Spinal cord (tissue), 10 donors: ENCODE measurements around the gene HSPA4. TPM values are rescaled to one million over a fixed set of nuclear protein-coding genes. Genes with fewer than 3 reads are reported as not detected.
A peak's percentile ranks its signal among the peaks of the same experiment; 100 is the strongest.

Experiments
- DNase-seq, 6 donors: peaks; one replicate each; pipeline versions ENCODE4 v3.0.0 to v3.0.0-alpha.2; 2013 to 2015; ENCODE audit warnings: low spot score in 6 of 6, low read depth in 4 of 6
- H3K27ac ChIP-seq: one replicate; pipeline ENCODE4 v1.5.1; 2013; ENCODE audit warnings: low read depth, low read length, control low read depth
- H3K27me3 ChIP-seq: one replicate; pipeline ENCODE4 v1.6.1; 2013; ENCODE audit warnings: low read length; ENCODE audit not compliant: control insufficient read depth, insufficient read depth
- H3K36me3 ChIP-seq: one replicate; pipeline ENCODE4 v1.6.1; 2013; ENCODE audit warnings: low read length; ENCODE audit not compliant: control insufficient read depth, insufficient read depth
- H3K4me1 ChIP-seq: one replicate; pipeline ENCODE4 v1.6.1; 2013; ENCODE audit warnings: low read length; ENCODE audit not compliant: control insufficient read depth, insufficient read depth
- H3K4me3 ChIP-seq: one replicate; pipeline ENCODE4 v1.5.1; 2013; ENCODE audit warnings: low read depth, low read length, control low read depth
- H3K9me3 ChIP-seq: one replicate; pipeline ENCODE4 v1.6.1; 2013; ENCODE audit warnings: low read length; ENCODE audit not compliant: control insufficient read depth, insufficient read depth
- WGBS: methylation state at CpG from one replicate; pipeline ENCODE4 v1.1.5; 2013; ENCODE audit warnings: missing lambda C conversion rate; ENCODE audit not compliant: insufficient coverage; 5-methylcytosine and 5-hydroxymethylcytosine counted together
- polyA plus RNA-seq, 2 donors: library from polyadenylated mRNA; unstranded; fragments of 120-200 nt; gene quantifications; one replicate each; pipeline ENCODE4 v1.2.1, GENCODE V29; 2013; ENCODE audit not compliant: insufficient read length in 2 of 2
- total RNA-seq, 2 donors: library from RNA; depleted of rRNA in 1 of 2; stranded (reverse); fragments of 120-200 nt in 1 of 2; fragments of >200 nt in 1 of 2; gene quantifications; one replicate each; pipeline versions ENCODE4 v1.2.3 to v1.2.4, GENCODE V29; 2013 to 2014
- donor health status: healthy.

Gene HSPA4
- total and polyA plus RNA-seq, 4 donors, result 75.8 to 114 (median 87.7) TPM

DNA sequence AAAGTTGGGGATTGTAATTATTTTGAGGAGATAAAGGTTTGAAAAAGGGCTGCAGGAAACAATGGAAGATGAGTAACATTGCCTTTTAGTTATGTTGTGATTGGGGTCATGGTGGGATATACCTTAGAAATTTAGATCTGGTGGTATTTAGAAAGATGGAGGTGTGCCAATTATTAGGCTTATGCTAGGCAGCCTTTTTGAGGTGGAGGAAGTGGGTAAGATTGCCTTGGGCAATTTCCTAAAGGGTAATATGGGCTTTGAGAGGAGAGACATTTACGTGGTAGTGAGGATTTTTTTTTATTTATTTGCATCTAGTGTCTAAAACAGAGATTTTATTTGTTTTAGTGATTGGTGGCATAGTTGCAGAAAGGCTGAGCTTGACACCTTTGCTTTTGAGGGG lies 10.5 kb downstream of the HSPA4 start:
- H3K4me3 ChIP-seq, result no peak overlapping the region
- WGBS, result 67% methylated on average over 1 of the region's 1 CpG
- peaks cover 3% of the 10 kb centered on the region for H3K36me3 ChIP-seq
- no peaks in the 10 kb centered on the region for H3K27me3 ChIP-seq
- DNase-seq, result no peak
- no peaks in the 10 kb centered on the region for H3K9me3 ChIP-seq
- no peak overlapping the region for H3K27ac ChIP-seq
- H3K4me1 ChIP-seq, result no peaks in the 10 kb centered on the region

DNA sequence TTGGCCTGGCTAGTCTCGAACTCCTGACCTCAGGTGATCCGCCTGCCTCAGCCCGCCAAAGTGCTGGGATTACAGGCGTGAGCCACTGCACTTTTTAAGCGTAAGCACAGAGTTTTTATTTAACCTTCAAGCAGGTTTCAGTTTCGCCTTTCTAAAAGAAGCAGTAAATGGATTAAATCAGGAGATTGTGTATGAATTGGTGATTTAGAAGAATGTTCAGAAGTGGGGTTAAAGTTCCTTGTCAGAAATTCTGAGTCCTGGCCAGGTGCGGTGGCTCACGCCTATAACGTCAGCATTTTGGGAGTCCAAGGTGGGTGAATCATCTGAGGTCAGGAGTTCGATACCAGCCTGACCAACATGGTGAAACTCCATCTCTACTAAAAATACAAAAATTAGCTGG lies 12.2 kb downstream of the HSPA4 start:
- WGBS, result 94% methylated on average over 3 of the region's 10 CpGs
- DNase-seq, result no peak
- no peak overlapping the region for H3K4me3 ChIP-seq

DNA sequence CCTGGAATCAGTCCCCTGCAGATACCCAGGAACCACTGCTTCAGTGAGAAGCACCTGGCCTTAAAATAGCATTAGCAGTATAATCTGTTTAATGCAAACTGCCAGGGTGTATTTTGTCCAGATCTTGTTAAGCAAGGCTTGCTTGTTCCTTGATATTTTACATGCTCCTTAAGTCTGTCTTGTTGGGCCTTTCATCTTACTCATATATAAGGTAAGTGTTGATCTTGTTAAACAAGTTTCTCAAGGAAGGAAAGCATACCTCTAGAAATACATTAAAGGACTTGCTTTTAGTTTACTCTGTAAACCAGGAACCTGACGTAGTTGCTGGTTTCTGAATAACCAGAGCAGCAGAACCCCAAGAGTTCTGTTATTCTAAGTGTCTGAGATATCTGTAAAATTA lies 13.7 kb downstream of the HSPA4 start:
- H3K27ac ChIP-seq, result no peak overlapping the region
- no peak overlapping the region for H3K4me3 ChIP-seq
- no peaks in the 10 kb centered on the region for H3K4me1 ChIP-seq
- whole genome bisulfite sequencing, result 86% methylated on average over 1 of the region's 1 CpG
- H3K9me3 ChIP-seq, result no peaks in the 10 kb centered on the region
- peaks cover 20% of the 10 kb centered on the region for H3K36me3 ChIP-seq
- no peaks in the 10 kb centered on the region for H3K27me3 ChIP-seq
- no peak for DNase-seq

More for the DNA sequence above, 12.2 kb downstream of the HSPA4 start:
- H3K36me3 ChIP-seq, result peaks cover 9% of the 10 kb centered on the region
- H3K27me3 ChIP-seq, result no peaks in the 10 kb centered on the region
- no peaks in the 10 kb centered on the region for H3K4me1 ChIP-seq
- no peaks in the 10 kb centered on the region for H3K9me3 ChIP-seq
- H3K27ac ChIP-seq, result no peak overlapping the region

DNA sequence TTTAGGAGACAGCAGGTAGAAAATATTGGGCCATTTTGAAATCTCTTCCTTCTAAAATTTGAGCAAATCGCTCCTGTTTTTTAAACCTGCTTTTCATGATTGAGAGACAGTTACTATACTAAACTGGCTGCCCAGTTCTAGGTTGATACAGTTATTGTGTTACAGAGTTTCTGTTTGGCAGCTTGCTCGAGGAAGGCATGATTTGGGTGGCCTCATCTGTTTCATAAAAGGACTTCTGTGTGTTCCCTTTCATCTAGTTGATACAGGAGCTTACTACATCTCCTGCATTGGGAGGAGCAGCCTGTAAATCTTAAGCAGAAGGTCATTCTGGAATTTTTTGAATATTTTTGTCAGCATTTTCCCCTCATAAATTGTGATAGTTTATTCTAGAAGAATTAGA lies 14.2 kb downstream of the HSPA4 start:
- DNase-seq, result no peak
- WGBS, result no CpG with 5 or more reads among the region's 2 CpGs
- Histone ChIP-seq H3K27me3 (no peaks in the 10 kb centered on the region), H3K27ac (no peak overlapping the region), H3K4me1 (no peaks in the 10 kb centered on the region), H3K9me3 (no peaks in the 10 kb centered on the region), H3K36me3 (peaks cover 25% of the 10 kb centered on the region), H3K4me3 (no peak overlapping the region)

DNA sequence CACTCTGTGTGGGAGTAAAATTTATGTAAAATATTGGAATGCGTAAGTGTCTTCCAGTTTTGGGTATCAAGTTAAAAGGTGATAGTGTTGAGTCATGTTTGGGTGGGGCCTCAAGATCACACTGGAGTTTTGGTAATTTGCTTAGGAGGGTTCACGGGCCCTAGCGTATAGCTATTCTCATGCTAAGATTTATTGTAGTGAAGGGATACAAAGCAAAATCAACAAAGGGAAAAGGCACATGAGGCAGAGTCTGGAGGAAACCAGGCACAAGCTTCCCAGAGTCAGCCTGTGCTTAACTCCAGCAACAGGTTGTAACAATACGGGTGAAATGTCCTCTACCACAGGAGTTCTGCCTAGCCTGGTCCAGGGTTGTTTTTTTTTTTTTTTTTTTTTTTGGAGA lies 20.2 kb downstream of the HSPA4 start:
- 64% methylated on average over 3 of the region's 4 CpGs for WGBS

DNA sequence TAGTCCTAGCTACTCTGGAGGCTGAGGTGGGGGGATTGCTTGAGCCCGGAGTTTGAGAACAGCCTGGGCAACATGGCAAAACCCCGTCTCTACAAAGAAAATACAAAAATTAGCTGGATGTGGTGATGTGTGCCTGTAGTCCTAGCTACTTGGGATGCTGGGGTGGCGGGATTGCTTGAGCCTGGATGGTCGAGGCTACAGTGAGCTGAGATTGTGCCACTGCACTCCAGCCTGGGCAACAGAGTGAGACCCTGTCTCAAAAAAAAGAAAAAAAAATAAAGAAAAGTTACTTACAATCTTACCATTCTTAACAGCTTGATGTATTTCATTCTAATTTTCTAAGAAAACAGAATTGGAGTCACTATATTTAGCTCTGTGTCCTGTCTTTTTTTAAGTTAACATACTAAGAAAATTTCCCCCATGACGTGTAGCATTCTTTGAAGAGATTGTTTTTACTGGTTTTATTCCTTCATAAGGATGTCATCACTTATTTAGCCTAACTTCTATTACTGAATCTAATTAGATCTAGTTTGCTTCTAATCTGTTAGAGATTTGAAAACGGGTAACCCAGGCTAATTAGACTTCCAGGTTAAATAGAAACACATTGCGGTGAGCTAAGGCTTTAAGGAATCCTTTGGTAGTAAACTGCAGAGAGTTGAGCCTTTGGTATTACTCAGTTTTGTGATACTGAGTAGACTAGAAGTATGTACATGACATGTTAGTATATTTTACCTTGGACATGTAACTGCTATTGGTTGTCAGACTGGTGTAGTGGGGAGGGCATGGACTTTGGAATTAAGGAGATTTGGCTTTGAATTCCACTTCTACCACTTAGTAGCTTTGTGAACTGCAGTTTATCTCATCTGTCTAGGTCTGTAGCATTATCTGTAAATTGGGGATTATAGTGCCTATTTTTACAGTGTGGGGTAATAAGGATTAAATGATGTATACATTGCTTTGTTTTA lies 24.0 kb downstream of the HSPA4 start:
- H3K4me1 ChIP-seq, result no peaks in the 10 kb centered on the region
- H3K4me3 ChIP-seq, result no peak overlapping the region
- DNase-seq, result no peak
- H3K9me3 ChIP-seq, result no peaks in the 10 kb centered on the region
- H3K27me3 ChIP-seq, result no peaks in the 10 kb centered on the region
- peaks cover 22% of the 10 kb centered on the region for H3K36me3 ChIP-seq
- H3K27ac ChIP-seq, result no peak overlapping the region
- 77% methylated on average over 2 of the region's 7 CpGs for WGBS

More for the DNA sequence above, 20.2 kb downstream of the HSPA4 start:
- H3K4me3 ChIP-seq, result no peak overlapping the region
- peaks cover 36% of the 10 kb centered on the region for H3K36me3 ChIP-seq
- no peaks in the 10 kb centered on the region for H3K4me1 ChIP-seq
- no peaks in the 10 kb centered on the region for H3K27me3 ChIP-seq
- no peaks in the 10 kb centered on the region for H3K9me3 ChIP-seq
- no peak for DNase-seq
- no peak overlapping the region for H3K27ac ChIP-seq

DNA sequence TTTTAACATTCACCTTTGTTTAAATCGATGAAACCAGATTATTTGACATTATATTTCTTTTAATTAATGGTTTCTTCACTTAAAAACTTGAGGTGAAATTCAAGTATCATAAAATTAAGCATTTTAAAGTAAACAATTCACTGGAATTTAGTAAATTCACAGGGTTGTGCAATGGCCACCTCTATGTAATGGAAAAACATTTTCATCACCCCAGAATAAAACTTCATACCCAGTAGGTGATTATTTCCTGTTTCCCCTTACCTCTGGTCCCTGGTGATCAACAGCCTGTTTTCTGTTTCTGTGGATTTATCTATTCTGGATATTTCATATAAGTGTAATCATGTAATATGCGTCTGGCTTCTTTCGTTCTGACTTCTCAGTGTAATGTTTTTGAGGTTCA lies 27.2 kb downstream of the HSPA4 start:
- H3K36me3 ChIP-seq, result peaks cover 16% of the 10 kb centered on the region
- no peak for DNase-seq
- H3K4me3 ChIP-seq, result no peak overlapping the region
- no peak overlapping the region for H3K27ac ChIP-seq
- WGBS, result no CpG with 5 or more reads among the region's 3 CpGs
- no peaks in the 10 kb centered on the region for H3K27me3 ChIP-seq
- no peaks in the 10 kb centered on the region for H3K4me1 ChIP-seq
- H3K9me3 ChIP-seq, result no peaks in the 10 kb centered on the region

DNA sequence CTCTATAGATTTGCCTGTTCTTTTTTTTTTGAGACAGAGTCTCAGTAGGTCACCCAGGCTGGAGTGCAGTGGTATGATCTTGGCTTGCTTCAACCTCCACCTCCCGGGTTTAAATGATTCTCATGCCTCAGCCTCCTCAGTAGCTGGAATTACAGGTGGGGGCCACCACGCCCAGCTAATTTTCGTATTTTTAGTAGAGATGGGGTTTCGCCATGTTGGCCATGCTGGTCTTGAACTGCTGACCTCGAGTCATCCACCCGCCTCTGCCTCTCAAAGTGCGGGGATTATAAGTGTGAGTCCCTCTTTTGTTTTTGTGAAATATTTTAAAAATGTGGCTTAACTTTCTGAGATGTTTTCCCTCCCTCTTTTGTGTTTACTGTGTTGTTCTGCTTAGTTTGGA lies 29.2 kb downstream of the HSPA4 start:
- DNase-seq, result no peak

DNA sequence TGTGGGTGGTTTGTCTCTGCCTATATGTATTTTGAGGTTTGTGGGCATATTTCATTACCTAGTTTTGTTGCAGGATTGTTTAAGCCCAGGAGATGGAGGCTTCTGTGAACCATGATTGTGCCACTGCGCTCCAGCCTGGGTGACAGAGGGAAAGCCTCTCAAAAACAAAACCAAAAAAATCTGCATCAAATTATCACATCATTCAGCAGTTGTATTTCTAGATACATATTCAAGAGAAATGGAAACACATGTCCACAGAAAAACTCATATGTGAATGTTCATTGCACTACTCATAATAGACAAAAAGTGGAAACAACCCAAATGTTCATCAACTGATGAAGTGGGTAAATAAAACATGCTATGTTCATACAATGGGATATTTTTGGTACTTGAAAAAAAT lies 29.9 kb downstream of the HSPA4 start:
- Histone ChIP-seq H3K4me1 (no peaks in the 10 kb centered on the region), H3K27me3 (no peaks in the 10 kb centered on the region), H3K4me3 (no peak overlapping the region), H3K27ac (no peak overlapping the region), H3K9me3 (no peaks in the 10 kb centered on the region), H3K36me3 (peaks cover 17% of the 10 kb centered on the region)
- peak in 1 of 6 donors; percentile 40 for DNase-seq
- no CpG with 5 or more reads among the region's 1 CpG for WGBS

More for the DNA sequence above, 29.2 kb downstream of the HSPA4 start:
- Histone ChIP-seq H3K27ac (no peak overlapping the region), H3K9me3 (no peaks in the 10 kb centered on the region), H3K36me3 (peaks cover 17% of the 10 kb centered on the region), H3K4me3 (no peak overlapping the region), H3K4me1 (no peaks in the 10 kb centered on the region), H3K27me3 (no peaks in the 10 kb centered on the region)
- WGBS, result 93% methylated on average over 5 of the region's 7 CpGs

DNA sequence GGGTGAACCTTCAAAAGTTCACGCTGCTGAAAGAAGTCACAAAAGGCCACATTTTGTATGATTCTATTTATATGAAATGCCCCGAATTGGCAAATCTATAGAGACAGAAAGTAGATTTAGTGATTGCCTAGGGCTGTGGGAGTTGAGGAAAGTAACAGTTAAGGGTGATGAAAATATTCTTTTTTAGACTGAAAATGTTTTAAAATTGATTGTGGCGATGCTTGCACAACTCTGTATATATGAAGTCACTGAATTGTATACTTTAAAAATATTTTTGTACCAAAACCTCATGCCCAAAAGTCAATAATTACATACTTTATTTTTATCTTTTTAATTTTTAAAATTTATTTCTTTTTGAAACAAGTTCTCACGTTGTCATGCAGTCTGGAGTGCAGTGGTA lies 30.3 kb downstream of the HSPA4 start:
- no peak for DNase-seq
- no peak overlapping the region for H3K27ac ChIP-seq
- no peaks in the 10 kb centered on the region for H3K27me3 ChIP-seq
- H3K4me3 ChIP-seq, result no peak overlapping the region
- H3K9me3 ChIP-seq, result no peaks in the 10 kb centered on the region
- 100% methylated on average over 1 of the region's 4 CpGs for WGBS
- no peaks in the 10 kb centered on the region for H3K4me1 ChIP-seq
- H3K36me3 ChIP-seq, result peaks cover 16% of the 10 kb centered on the region
